HT-29 (cell line): ENCODE measurements around the gene TMEM11. TPM values are rescaled to one million over a fixed set of nuclear protein-coding genes. Genes with fewer than 3 reads are reported as not detected.

Experiments used
- DNase-seq: peaks from one replicate; pipeline ENCODE4 v3.0.0-alpha.2; 2015; ENCODE audit warnings: low spot score
- total RNA-seq: library from RNA; depleted of rRNA; stranded (reverse); fragments of >200 nt; shearing (Covaris generic); gene quantifications from 2 replicates; pipeline ENCODE4 v1.2.3, GENCODE V29; 2014

The TMEM11 gene
- total RNA-seq, 1 experiment from 2014 or later: 34.1 TPM

GRCh38 chr17:21186399-21187187 is 27.4 kb downstream of the TMEM11 start:
- DNase-seq: no peak

GRCh38 chr17:21185061-21185460 is 28.9 kb downstream of the TMEM11 start:
- no peak for DNase-seq

GRCh38 chr17:21184570-21184969 is 29.4 kb downstream of the TMEM11 start:
- no peak for DNase-seq

GRCh38 chr17:21183468-21183867 is 30.5 kb downstream of the TMEM11 start:
- no peak for DNase-seq

GRCh38 chr17:21177854-21178600 is 35.9 kb downstream of the TMEM11 start:
- no peak for DNase-seq

GRCh38 chr17:21177401-21177800 is 36.6 kb downstream of the TMEM11 start:
- DNase-seq: no peak

- DNase-seq: no peak
Measured at GRCh38 chr17:21176773-21177395, 37.1 kb downstream of the TMEM11 start.

- no peak for DNase-seq
Measured at GRCh38 chr17:21174713-21175112, 39.2 kb downstream of the TMEM11 start.

GRCh38 chr17:21174186-21174585 is 39.8 kb downstream of the TMEM11 start:
- no peak for DNase-seq

GRCh38 chr17:21173543-21173942 is 40.4 kb downstream of the TMEM11 start:
- no peak for DNase-seq

GRCh38 chr17:21172846-21173245 is 41.1 kb downstream of the TMEM11 start:
- DNase-seq: no peak

GRCh38 chr17:21171970-21172510 is 41.9 kb downstream of the TMEM11 start:
- no peak for DNase-seq

- no peak for DNase-seq
Measured at GRCh38 chr17:21171309-21171922, 42.5 kb downstream of the TMEM11 start.

GRCh38 chr17:21170809-21171208 is 43.2 kb downstream of the TMEM11 start:
- DNase-seq: no peak

GRCh38 chr17:21169496-21169895 is 44.5 kb downstream of the TMEM11 start:
- no peak for DNase-seq

- no peak for DNase-seq
Measured at GRCh38 chr17:21168555-21168865, 45.5 kb downstream of the TMEM11 start.

GRCh38 chr17:21167303-21167702 is 46.7 kb downstream of the TMEM11 start:
- DNase-seq: peak; percentile 2

GRCh38 chr17:21166595-21167210 is 47.3 kb downstream of the TMEM11 start:
- no peak for DNase-seq

- no peak for DNase-seq
Measured at GRCh38 chr17:21165922-21166594, 47.9 kb downstream of the TMEM11 start.

- DNase-seq: no peak
Measured at GRCh38 chr17:21164620-21165019, 49.3 kb downstream of the TMEM11 start.

GRCh38 chr17:21164216-21164615 is 49.7 kb downstream of the TMEM11 start:
- DNase-seq: no peak
